K562 (cell line): ENCODE results near the gene LIPN. TPM values are rescaled to one million over a fixed set of nuclear protein-coding genes. Genes with fewer than 3 reads are reported as not detected.

Experiments
- ATAC-seq: fragments of 200-7000 bp; cut with Tn5 transposase; 3 replicates; pipeline ENCODE4 v1.9.1; 2020; ENCODE audit warnings: moderate library complexity
- BruUV-seq: library from RNA; stranded (reverse); fragments of 400-500 nt; replicated peaks from 2 replicates; lab custom pipeline; 2021; lab: Mats Ljungman, UMichigan
- CTCF ChIA-PET: fragments of 300-600 bp; formaldehyde crosslinking; extraction: SDS; loops from one replicate; lab custom pipeline; 2021; ENCODE audit warnings: low intra/inter-chr PET ratio; lab: Yijun Ruan, JAX
- POLR2A ChIA-PET: fragments of 300-600, 350-650 bp; sonication (Branson Sonifier 250); formaldehyde crosslinking; extraction: SDS; loops from one replicate; lab custom pipeline; 2021; ENCODE audit warnings: antibody characterized with exemption, inconsistent platforms; lab: Yijun Ruan, JAX
- DNase-seq, 4 experiments: peaks; one replicate each; pipeline versions ENCODE4 v3.0.0 to v3.0.0-alpha.2; 2011 to 2018; ENCODE audit warnings: low spot score in 3 of 4, mixed read lengths in 3 of 4; ENCODE audit errors: extremely low read depth in 1 of 4
- FAIRE-seq: peaks from 2 replicates; lab custom pipeline; 2011; peaks lifted over from hg19 to GRCh38; lab: Jason Lieb, UNC
- H2AFZ ChIP-seq: 2 replicates; pipeline ENCODE4 v1.6.0; 2011; ENCODE audit warnings: low read depth, low read length, control low read depth, inconsistent platforms
- H3K27ac ChIP-seq: fragments of 200-600 bp; 3 replicates; pipeline ENCODE4 v1.8.0; 2011; ENCODE audit warnings: low read depth, mild to moderate bottlenecking, control low read depth, inconsistent platforms, low read length, moderate library complexity, mixed read lengths; ENCODE audit errors: extremely low read depth
- H3K27me3 ChIP-seq, 2 experiments: fragments of 300-600 bp in 1 of 2; 2 replicates in 1 of 2; 3 replicates in 1 of 2; pipeline versions ENCODE4 v1.6.0 to v1.8.0; 2011; ENCODE audit warnings: inconsistent platforms in 2 of 2, low read length in 2 of 2, mild to moderate bottlenecking in 1 of 2, mixed read lengths in 1 of 2, moderate library complexity in 1 of 2; ENCODE audit not compliant: control insufficient read depth in 2 of 2, insufficient read depth in 2 of 2
- H3K36me3 ChIP-seq: fragments of 300-600 bp; 3 replicates; pipeline ENCODE4 v1.8.0; 2011; ENCODE audit warnings: mild to moderate bottlenecking, low read length, inconsistent platforms; ENCODE audit not compliant: control insufficient read depth, insufficient read depth
- H3K4me1 ChIP-seq, 2 experiments: fragments of 200-600 bp in 1 of 2; replicated peaks in 1 of 2; 2 replicates in 1 of 2; 3 replicates in 1 of 2; pipeline versions ENCODE4 v1.5.1 to v1.8.0; 2011; ENCODE audit warnings: inconsistent platforms in 2 of 2, low read length in 2 of 2, mild to moderate bottlenecking in 1 of 2, mixed read lengths in 1 of 2, moderate library complexity in 1 of 2; ENCODE audit not compliant: control insufficient read depth in 2 of 2, insufficient read depth in 2 of 2
- H3K4me2 ChIP-seq: 2 replicates; pipeline ENCODE4 v1.6.1; 2011; ENCODE audit warnings: low read length, control low read depth, inconsistent platforms, mixed read lengths; ENCODE audit not compliant: insufficient read depth
- H3K4me3 ChIP-seq: fragments of 200-600 bp; sonication (generic), shearing (Covaris generic); 2 replicates; pipeline ENCODE4 v1.5.1; 2016; ENCODE audit warnings: control low read depth, inconsistent platforms
- H3K79me2 ChIP-seq: fragments of 200-600 bp; 3 replicates; pipeline ENCODE4 v1.8.0; 2011; ENCODE audit warnings: low read length, inconsistent platforms; ENCODE audit not compliant: control insufficient read depth, insufficient read depth
- H3K9ac ChIP-seq, 2 experiments: 2 replicates each; pipeline versions ENCODE4 v1.6.0 to v1.6.1; 2011; ENCODE audit warnings: low read depth in 2 of 2, low read length in 2 of 2, control low read depth in 1 of 2, inconsistent platforms in 1 of 2, mild to moderate bottlenecking in 1 of 2, mixed read lengths in 1 of 2; ENCODE audit not compliant: insufficient read depth in 1 of 2
- H3K9me1 ChIP-seq: one replicate; pipeline ENCODE4 v1.6.0; 2011; ENCODE audit warnings: inconsistent platforms, mild to moderate bottlenecking, low read length, moderate library complexity; ENCODE audit not compliant: control insufficient read depth, insufficient read depth
- H3K9me3 ChIP-seq: replicated peaks from 2 replicates; pipeline ENCODE4 v1.5.1; 2011; ENCODE audit warnings: low read depth, low read length, inconsistent platforms; ENCODE audit not compliant: control insufficient read depth, insufficient read depth
- H4K20me1 ChIP-seq: replicated peaks from 2 replicates; pipeline ENCODE4 v1.6.1; 2011; ENCODE audit warnings: low read length, inconsistent platforms, mixed read lengths; ENCODE audit not compliant: control insufficient read depth, insufficient read depth
- ILF3 ChIP-seq: fragments of 450-650 bp; IDR thresholded peaks from 2 replicates; pipeline ENCODE4 v1.6.1; 2018; ENCODE audit warnings: antibody characterized with exemption, mild to moderate bottlenecking, moderate library complexity, borderline replicate concordance
- TAL1 ChIP-seq: fragments of 450-650 bp; IDR thresholded peaks from 2 replicates; pipeline ENCODE4 v1.6.1; 2016; ENCODE audit warnings: mild to moderate bottlenecking
- WGBS: fragments of 100-300 bp; shearing (Covaris generic); methylation state at CpG from one replicate; pipeline ENCODE4 v1.1.6; 2016; ENCODE audit warnings: low coverage, mixed read lengths; ENCODE audit not compliant: insufficient coverage; ENCODE audit errors: missing lambda C conversion rate; 5-methylcytosine and 5-hydroxymethylcytosine counted together
- in situ Hi-C: fragments of 300-500 bp; cut with MboI; formaldehyde crosslinking; loops from 4 replicates; pipeline ENCODE4 v1.15.0; 2018; ENCODE audit warnings: inconsistent platforms, mixed read lengths
- intact Hi-C: fragments of 100-400 bp; cut with micrococcal nuclease; formaldehyde crosslinking; loops from 2 replicates; pipeline ENCODE4 v1.14.2; 2022
- polyA plus RNA-seq, 8 experiments: library from polyadenylated mRNA; depleted of rRNA in 4 of 8; stranded (reverse) in 5 of 8; unstranded in 3 of 8; fragments of >200 nt; fragmentation: Nextera tagmentation in 2 of 8; fragmentation: Illumina TruSeq in 1 of 8; extraction: Ambion mirVana in 2 of 8; extraction: Trizol in 1 of 8; gene quantifications; 2 replicates each; pipeline versions ENCODE4 v1.2.1 to v1.2.3, GENCODE V29; 2011 to 2014; ENCODE audit warnings: inconsistent platforms in 1 of 8, missing spikeins in 1 of 8
- total RNA-seq, 7 experiments: library from RNA; depleted of rRNA in 6 of 7; stranded (reverse); fragments of >200 nt in 6 of 7; fragmentation: Illumina TruSeq in 2 of 7; extraction: Trizol in 2 of 7; gene quantifications; 2 replicates each; pipeline versions ENCODE4 v1.2.1 to v1.2.3, GENCODE V29; 2011 to 2021; ENCODE audit warnings: low replicate concordance in 1 of 7
- TF ChIP-seq, protein P1 (sequence below), 2 experiments: fragments of 150-350 bp in 1 of 2; IDR thresholded peaks; 2 replicates each; pipeline ENCODE4 v1.6.1; 2012 to 2016; ENCODE audit warnings: low read depth in 2 of 2, low read length in 2 of 2, mild to moderate bottlenecking in 1 of 2, moderate library complexity in 1 of 2
- TF ChIP-seq, protein P2 (sequence below): fragments of 450-650 bp; formaldehyde crosslinking; IDR thresholded peaks from 2 replicates; pipeline ENCODE4 v1.4.0; 2020; ENCODE audit warnings: mild to moderate bottlenecking, moderate library complexity
- TF ChIP-seq, protein P3 (sequence below), 3 experiments: fragments of 200-800 bp in 1 of 3; fragments of 250-450 bp in 1 of 3; fragments of 450-650 bp in 1 of 3; sonication (Bioruptor Pico) in 1 of 3; sonication (Bioruptor generic) in 1 of 3; formaldehyde crosslinking in 1 of 3; IDR thresholded peaks; 2 replicates each; pipeline versions ENCODE4 v1.6.1 to v1.8.0; 2016 to 2022; ENCODE audit warnings: mild to moderate bottlenecking in 2 of 3, missing genetic modification characterization in 2 of 3, missing compliant biosample characterization in 1 of 3, moderate library complexity in 1 of 3
- TF ChIP-seq, protein P4 (sequence below): sonication (generic); formaldehyde crosslinking; IDR thresholded peaks from 2 replicates; pipeline ENCODE4 v1.8.0; 2022; ENCODE audit warnings: missing genetic modification reagents, mild to moderate bottlenecking, moderate library complexity, borderline replicate concordance

LIPN gene
- total and polyA plus RNA-seq, 9 of the 15 experiments (the other 6 are each of a cell fraction or from before 2014, with no cell fraction given), result not detected

DNA sequence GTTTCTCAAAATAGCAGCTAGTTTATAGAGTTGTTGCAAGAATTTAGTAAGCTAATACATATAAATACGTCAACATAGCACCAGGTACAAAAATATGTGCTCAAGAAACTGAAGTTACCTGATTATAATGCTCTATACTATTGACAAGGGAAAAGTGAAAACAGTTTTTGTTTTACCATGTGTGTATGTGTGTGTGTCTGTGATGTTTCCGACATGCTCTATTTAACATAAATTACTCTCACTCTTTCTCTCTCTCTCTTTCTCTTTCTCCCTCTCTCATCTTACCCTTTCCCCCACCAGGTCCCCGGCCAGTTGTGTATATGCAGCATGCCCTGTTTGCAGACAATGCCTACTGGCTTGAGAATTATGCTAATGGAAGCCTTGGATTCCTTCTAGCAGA, 4.3 kb downstream of the LIPN start:
- TF ChIP-seq, protein P1, sequence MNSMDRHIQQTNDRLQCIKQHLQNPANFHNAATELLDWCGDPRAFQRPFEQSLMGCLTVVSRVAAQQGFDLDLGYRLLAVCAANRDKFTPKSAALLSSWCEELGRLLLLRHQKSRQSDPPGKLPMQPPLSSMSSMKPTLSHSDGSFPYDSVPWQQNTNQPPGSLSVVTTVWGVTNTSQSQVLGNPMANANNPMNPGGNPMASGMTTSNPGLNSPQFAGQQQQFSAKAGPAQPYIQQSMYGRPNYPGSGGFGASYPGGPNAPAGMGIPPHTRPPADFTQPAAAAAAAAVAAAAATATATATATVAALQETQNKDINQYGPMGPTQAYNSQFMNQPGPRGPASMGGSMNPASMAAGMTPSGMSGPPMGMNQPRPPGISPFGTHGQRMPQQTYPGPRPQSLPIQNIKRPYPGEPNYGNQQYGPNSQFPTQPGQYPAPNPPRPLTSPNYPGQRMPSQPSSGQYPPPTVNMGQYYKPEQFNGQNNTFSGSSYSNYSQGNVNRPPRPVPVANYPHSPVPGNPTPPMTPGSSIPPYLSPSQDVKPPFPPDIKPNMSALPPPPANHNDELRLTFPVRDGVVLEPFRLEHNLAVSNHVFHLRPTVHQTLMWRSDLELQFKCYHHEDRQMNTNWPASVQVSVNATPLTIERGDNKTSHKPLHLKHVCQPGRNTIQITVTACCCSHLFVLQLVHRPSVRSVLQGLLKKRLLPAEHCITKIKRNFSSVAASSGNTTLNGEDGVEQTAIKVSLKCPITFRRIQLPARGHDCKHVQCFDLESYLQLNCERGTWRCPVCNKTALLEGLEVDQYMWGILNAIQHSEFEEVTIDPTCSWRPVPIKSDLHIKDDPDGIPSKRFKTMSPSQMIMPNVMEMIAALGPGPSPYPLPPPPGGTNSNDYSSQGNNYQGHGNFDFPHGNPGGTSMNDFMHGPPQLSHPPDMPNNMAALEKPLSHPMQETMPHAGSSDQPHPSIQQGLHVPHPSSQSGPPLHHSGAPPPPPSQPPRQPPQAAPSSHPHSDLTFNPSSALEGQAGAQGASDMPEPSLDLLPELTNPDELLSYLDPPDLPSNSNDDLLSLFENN (IDR thresholded peaks at IDR 0.05; ENCODE audit: low read depth in 2 of 2, low read length in 2 of 2), result no peak
- TF ChIP-seq TAL1 (no peak), ILF3 (no peak)
- TF ChIP-seq, protein P2, sequence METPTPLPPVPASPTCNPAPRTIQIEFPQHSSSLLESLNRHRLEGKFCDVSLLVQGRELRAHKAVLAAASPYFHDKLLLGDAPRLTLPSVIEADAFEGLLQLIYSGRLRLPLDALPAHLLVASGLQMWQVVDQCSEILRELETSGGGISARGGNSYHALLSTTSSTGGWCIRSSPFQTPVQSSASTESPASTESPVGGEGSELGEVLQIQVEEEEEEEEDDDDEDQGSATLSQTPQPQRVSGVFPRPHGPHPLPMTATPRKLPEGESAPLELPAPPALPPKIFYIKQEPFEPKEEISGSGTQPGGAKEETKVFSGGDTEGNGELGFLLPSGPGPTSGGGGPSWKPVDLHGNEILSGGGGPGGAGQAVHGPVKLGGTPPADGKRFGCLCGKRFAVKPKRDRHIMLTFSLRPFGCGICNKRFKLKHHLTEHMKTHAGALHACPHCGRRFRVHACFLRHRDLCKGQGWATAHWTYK (CRISPR knock-in tag), result no peak
- TF ChIP-seq, protein P3, sequence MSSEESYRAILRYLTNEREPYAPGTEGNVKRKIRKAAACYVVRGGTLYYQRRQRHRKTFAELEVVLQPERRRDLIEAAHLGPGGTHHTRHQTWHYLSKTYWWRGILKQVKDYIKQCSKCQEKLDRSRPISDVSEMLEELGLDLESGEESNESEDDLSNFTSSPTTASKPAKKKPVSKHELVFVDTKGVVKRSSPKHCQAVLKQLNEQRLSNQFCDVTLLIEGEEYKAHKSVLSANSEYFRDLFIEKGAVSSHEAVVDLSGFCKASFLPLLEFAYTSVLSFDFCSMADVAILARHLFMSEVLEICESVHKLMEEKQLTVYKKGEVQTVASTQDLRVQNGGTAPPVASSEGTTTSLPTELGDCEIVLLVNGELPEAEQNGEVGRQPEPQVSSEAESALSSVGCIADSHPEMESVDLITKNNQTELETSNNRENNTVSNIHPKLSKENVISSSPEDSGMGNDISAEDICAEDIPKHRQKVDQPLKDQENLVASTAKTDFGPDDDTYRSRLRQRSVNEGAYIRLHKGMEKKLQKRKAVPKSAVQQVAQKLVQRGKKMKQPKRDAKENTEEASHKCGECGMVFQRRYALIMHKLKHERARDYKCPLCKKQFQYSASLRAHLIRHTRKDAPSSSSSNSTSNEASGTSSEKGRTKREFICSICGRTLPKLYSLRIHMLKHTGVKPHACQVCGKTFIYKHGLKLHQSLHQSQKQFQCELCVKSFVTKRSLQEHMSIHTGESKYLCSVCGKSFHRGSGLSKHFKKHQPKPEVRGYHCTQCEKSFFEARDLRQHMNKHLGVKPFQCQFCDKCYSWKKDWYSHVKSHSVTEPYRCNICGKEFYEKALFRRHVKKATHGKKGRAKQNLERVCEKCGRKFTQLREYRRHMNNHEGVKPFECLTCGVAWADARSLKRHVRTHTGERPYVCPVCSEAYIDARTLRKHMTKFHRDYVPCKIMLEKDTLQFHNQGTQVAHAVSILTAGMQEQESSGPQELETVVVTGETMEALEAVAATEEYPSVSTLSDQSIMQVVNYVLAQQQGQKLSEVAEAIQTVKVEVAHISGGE (CRISPR knock-in tag; IDR thresholded peaks at IDR 0.05), result no peak
- TF ChIP-seq, protein P4, sequence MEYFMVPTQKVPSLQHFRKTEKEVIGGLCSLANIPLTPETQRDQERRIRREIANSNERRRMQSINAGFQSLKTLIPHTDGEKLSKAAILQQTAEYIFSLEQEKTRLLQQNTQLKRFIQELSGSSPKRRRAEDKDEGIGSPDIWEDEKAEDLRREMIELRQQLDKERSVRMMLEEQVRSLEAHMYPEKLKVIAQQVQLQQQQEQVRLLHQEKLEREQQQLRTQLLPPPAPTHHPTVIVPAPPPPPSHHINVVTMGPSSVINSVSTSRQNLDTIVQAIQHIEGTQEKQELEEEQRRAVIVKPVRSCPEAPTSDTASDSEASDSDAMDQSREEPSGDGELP, result no peak
- no peaks in the 10 kb centered on the region for H3K9me3 ChIP-seq
- no peaks in the 10 kb centered on the region for H3K9me1 ChIP-seq
- in situ Hi-C loops (no loop called here), intact Hi-C loops (no loop called here)
- CTCF ChIA-PET, result no interaction called here
- 0% methylated on average over 3 of the region's 3 CpGs for WGBS
- H2AFZ ChIP-seq, result no peak overlapping the region
- H3K36me3 ChIP-seq, result no peaks in the 10 kb centered on the region
- no peaks in the 10 kb centered on the region for H3K27me3 ChIP-seq
- FAIRE-seq (no peak), DNase-seq (no peak), ATAC-seq (no peak)
- no peaks in the 10 kb centered on the region for H3K79me2 ChIP-seq
- POLR2A ChIA-PET, result no interaction called here
- no peaks in the 10 kb centered on the region for H3K4me1 ChIP-seq
- H3K4me3 ChIP-seq, result no peak overlapping the region
- no peak overlapping the region for H3K4me2 ChIP-seq
- H3K9ac ChIP-seq, result no peak overlapping the region
- BruUV-seq, result no TSS peak
- H4K20me1 ChIP-seq, result no peaks in the 10 kb centered on the region
- no peak overlapping the region for H3K27ac ChIP-seq
